ENCODE results near the gene UNC45A. TPM values are rescaled to one million over a fixed set of nuclear protein-coding genes. Genes with fewer than 3 reads are reported as not detected.

The UNC45A gene
- total RNA-seq, 3 donors from 2014 or later (not counting 1 experiment from before 2014, with no cell fraction given) = 39.0 to 58.1 (median 51.5) TPM

DNA sequence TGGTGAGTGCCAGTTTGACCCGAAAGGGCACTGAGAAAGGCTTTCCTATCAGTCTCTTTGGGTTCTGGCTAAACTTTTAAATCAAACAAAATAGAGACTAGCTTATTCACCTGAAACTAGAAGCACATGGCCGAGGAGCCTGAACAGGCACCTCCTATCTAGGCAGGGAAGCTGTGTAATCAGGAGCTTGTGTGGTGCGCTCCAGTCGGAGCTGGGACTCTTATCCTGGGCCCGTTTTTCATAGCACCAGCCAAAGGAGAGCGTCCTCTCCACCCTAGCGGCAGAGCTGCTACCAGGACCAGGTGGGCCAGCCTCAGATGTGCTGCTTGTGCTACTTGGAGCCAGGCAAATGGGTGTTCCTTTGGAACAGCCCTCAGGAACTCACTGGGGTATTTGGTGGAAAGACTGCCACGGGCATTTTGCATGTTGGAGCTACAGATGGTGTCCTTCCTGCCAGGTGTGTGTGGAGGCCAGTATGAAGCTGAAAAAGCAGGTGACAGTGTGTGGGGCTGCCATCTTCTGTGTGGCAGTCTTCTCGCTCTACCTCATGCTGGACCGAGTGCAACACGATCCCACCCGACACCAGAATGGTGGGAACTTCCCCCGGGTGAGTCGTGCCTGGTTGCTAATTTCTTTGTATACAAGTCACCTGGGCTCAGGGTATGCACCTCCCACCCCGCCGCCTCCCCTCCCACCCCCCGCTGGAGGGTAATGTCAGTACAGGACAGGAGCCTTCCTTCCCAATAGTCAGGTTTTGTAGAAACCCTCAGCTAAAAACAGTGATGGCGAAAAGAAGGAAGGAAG, 31.1 kb upstream of the UNC45A start:
- Histone ChIP-seq H3K4me1 (ENCODE audit: control insufficient read depth, insufficient read depth, low read length) (peaks cover 17% of the 10 kb centered on the region), H3K9me3 (ENCODE audit: control insufficient read depth, insufficient read depth, low read length) (no peaks in the 10 kb centered on the region), H3K27ac (ENCODE audit: low read length) (peak overlapping the region; percentile 82), H3K27me3 (ENCODE audit: control insufficient read depth, insufficient read depth, low read length) (no peaks in the 10 kb centered on the region), H3K36me3 (ENCODE audit: control insufficient read depth, insufficient read depth, low read length) (peaks cover 36% of the 10 kb centered on the region), H3K4me3 (ENCODE audit: low read length) (peak overlapping the region; percentile 72)
- no peak for DNase-seq
- Mint-ChIP-seq H3K4me3 (peak overlapping the region; percentile 88), H3K36me3 (no peaks in the 10 kb centered on the region), H3K4me1 (peaks cover 22 to 28% of the 10 kb centered on the region in 2 donors), H3K27ac (peak overlapping the region; percentile 75 to 92), H3K9me3 (no peaks in the 10 kb centered on the region), H3K27me3 (ENCODE audit: low read depth in 2 of 2) (no peaks in the 10 kb centered on the region)
- TF ChIP-seq CTCF (IDR thresholded peaks at IDR 0.05) = no peak
- intact Hi-C loops (cut with micrococcal nuclease) = loop anchor here (1.0 kb wide), 1 partner anchor 25 kb away; no protein-coding TSS in a partner anchor
- no peak for ATAC-seq
- WGBS (ENCODE audit: insufficient coverage) = 76% methylated on average over 15 of the region's 18 CpGs

GRCh38 chr15:90904746-90905145, 30.3 kb upstream of the UNC45A start:
- Mint-ChIP-seq H3K27ac (no peak overlapping the region), H3K36me3 (no peaks in the 10 kb centered on the region), H3K9me3 (no peaks in the 10 kb centered on the region), H3K4me3 (no peak overlapping the region), H3K4me1 (peaks cover 22 to 28% of the 10 kb centered on the region in 2 donors), H3K27me3 (ENCODE audit: low read depth in 2 of 2) (no peaks in the 10 kb centered on the region)
- Histone ChIP-seq H3K36me3 (ENCODE audit: control insufficient read depth, insufficient read depth, low read length) (peaks cover 42% of the 10 kb centered on the region), H3K27ac (ENCODE audit: low read length) (no peak overlapping the region), H3K9me3 (ENCODE audit: control insufficient read depth, insufficient read depth, low read length) (no peaks in the 10 kb centered on the region), H3K4me1 (ENCODE audit: control insufficient read depth, insufficient read depth, low read length) (peaks cover 17% of the 10 kb centered on the region), H3K4me3 (ENCODE audit: low read length) (no peak overlapping the region), H3K27me3 (ENCODE audit: control insufficient read depth, insufficient read depth, low read length) (no peaks in the 10 kb centered on the region)
- WGBS (ENCODE audit: insufficient coverage) = 96% methylated on average over 9 of the region's 9 CpGs
- ATAC-seq = no peak
- DNase-seq = no peak
- intact Hi-C loops (cut with micrococcal nuclease) = no loop called here
- TF ChIP-seq CTCF (IDR thresholded peaks at IDR 0.05) = no peak

DNA sequence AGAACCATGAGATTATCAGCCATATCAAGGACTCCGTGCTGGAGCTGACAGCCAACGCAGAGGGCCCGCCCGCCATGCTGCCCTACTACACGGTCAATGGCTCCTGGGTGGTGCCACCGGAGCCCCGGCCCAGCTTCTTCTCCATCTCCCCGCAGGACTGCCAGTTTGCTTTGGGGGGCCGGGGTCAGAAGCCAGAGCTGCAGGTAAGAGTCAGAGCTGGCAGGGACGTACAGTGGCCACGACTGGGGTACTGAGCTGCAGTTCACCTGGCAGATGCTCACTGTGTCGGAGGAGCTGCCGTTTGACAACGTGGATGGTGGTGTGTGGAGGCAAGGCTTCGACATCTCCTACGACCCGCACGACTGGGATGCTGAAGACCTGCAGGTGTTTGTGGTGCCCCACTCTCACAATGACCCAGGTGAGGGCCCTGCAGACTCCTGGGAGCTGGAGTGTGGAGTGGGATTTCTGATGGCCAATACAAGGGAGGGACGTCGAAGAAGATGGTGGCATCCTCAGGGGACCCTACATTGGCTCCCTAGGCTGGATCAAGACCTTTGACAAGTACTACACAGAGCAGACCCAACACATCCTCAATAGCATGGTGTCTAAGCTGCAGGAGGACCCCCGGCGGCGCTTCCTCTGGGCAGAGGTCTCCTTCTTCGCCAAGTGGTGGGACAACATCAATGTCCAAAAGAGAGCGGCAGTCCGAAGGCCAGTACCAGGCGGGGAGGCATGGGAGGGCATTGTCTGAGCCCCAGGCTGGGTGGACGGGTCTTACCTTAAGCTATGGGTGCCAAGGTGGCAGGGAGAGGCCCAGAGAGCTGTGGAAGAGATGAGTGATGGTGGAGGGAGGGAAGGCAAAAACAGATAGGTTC, 29.5 kb upstream of the UNC45A start:
- H3K36me3 Mint-ChIP-seq = no peaks in the 10 kb centered on the region

More for the DNA sequence above, 29.5 kb upstream of the UNC45A start:
- no peaks in the 10 kb centered on the region for H3K9me3 Mint-ChIP-seq
- peak overlapping the region; percentile 42 for H3K4me3 Mint-ChIP-seq
- no peak for DNase-seq
- Histone ChIP-seq H3K27me3 (ENCODE audit: control insufficient read depth, insufficient read depth, low read length) (no peaks in the 10 kb centered on the region), H3K36me3 (ENCODE audit: control insufficient read depth, insufficient read depth, low read length) (peaks cover 50% of the 10 kb centered on the region), H3K27ac (ENCODE audit: low read length) (no peak overlapping the region), H3K9me3 (ENCODE audit: control insufficient read depth, insufficient read depth, low read length) (no peaks in the 10 kb centered on the region), H3K4me1 (ENCODE audit: control insufficient read depth, insufficient read depth, low read length) (peaks cover 17% of the 10 kb centered on the region), H3K4me3 (ENCODE audit: low read length) (no peak overlapping the region)
- H3K27me3 Mint-ChIP-seq (ENCODE audit: low read depth in 2 of 2) = no peaks in the 10 kb centered on the region
- intact Hi-C loops (cut with micrococcal nuclease) = no loop called here
- no peak for ATAC-seq
- H3K27ac Mint-ChIP-seq = no peak overlapping the region
- H3K4me1 Mint-ChIP-seq = peaks cover 22 to 28% of the 10 kb centered on the region in 2 donors
- 98% methylated on average over 28 of the region's 28 CpGs for WGBS (ENCODE audit: insufficient coverage)
- no peak for TF ChIP-seq CTCF (IDR thresholded peaks at IDR 0.05)
